Right renal pelvis (tissue), 4 donors: ENCODE results near the gene UNC5B. TPM values are rescaled to one million over a fixed set of nuclear protein-coding genes. Genes with fewer than 3 reads are reported as not detected.

ENCODE experiments used
- DNase-seq, 4 donors: peaks; one replicate each; pipeline ENCODE4 v3.0.0-alpha.2; 2013; ENCODE audit warnings: low read depth in 4 of 4, low spot score in 3 of 4, missing footprints in 1 of 4
- polyA plus RNA-seq, 4 donors: library from polyadenylated mRNA; unstranded; fragments of 120-200 nt; gene quantifications; one replicate each; pipeline ENCODE4 v1.2.1, GENCODE V29; 2013; ENCODE audit not compliant: insufficient read length in 4 of 4

Gene UNC5B
- polyA plus RNA-seq, 4 donors: 51.1 to 74.8 (median 54.1) TPM

- DNase-seq: no peak
Observed at GRCh38 chr10:71351628-71352319, 139.4 kb downstream of the UNC5B start.

Other genes with a start within 250 kb of the UNC5B start
- gene SLC29A3, start 106.7 kb downstream of the UNC5B start, polyA plus RNA-seq: 1 to 10 TPM; 7.7 to 8.7 (median 7.9) TPM
- 1 to 10 TPM in 3 of 4 donors, under 1 TPM in 1; 0.60 to 2.9 (median 1.5) TPM for gene CDH23, start 184.3 kb downstream of the UNC5B start, polyA plus RNA-seq